Stimulated activated naive CD8-positive, alpha-beta T cell treated with anti-CD3 and anti-CD28 coated beads, Interleukin-15, Interleukin-2, amounts not matched to agents 100 U/mL and 50 U/mL, for 24 hours (primary cell): ENCODE measurements around the gene PLEKHG2.
A peak's percentile ranks its signal among the peaks of the same experiment; 100 is the strongest.

Experiments used
- ATAC-seq: fragments of 150-1000 bp; cut with Tn5 transposase; one replicate; pipeline ENCODE4 v1.10.0; 2021
- DNase-seq: peaks from one replicate; pipeline ENCODE4 v3.0.0; 2021

Gene PLEKHG2

DNA sequence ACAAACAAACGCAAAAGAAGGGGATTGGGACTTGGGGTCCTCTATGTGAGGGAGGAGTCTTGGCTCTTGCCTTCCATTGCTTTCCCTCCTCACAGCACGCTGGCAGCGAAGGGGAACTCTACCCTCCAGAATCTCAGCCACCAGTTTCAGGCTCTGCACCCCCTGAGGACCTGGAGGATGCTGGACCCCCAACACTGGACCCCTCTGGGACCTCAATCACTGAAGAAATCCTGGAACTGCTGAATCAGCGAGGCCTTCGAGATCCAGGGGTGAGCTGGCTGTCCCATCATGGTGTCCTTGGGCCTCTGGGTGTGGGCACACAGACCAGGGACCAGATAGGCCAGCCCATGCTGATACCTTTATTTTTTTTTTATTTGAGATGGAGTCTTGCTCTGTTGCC lies 9.6 kb downstream of the PLEKHG2 start:
- ATAC-seq (no peak), DNase-seq (no peak)

DNA sequence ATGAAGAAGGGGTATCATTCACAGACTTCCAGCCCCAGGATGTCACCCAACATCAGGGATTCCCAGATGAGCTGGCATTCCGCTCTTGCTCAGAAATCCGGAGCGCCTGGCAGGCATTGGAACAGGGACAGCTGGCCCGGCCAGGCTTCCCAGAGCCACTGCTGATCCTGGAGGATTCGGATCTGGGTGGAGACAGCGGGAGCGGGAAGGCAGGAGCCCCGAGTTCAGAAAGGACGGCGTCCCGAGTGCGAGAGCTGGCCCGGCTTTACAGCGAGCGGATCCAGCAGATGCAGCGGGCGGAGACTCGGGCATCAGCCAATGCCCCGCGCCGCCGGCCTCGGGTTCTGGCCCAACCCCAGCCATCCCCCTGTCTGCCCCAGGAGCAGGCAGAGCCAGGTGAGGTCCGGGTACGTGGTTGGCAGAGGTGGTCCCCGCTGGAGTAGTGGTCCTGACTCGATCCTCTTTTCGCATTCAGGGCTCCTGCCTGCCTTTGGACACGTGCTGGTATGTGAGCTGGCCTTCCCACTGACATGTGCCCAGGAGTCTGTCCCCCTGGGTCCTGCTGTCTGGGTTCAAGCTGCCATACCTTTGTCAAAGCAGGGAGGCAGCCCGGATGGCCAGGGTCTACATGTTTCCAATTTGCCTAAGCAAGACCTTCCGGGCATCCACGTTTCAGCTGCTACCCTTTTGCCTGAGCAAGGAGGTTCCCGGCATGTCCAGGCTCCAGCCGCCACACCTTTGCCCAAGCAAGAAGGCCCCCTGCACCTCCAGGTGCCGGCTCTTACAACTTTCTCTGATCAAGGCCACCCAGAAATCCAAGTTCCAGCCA lies 11.0 kb downstream of the PLEKHG2 start:
- DNase-seq = no peak
- ATAC-seq = no peak

DNA sequence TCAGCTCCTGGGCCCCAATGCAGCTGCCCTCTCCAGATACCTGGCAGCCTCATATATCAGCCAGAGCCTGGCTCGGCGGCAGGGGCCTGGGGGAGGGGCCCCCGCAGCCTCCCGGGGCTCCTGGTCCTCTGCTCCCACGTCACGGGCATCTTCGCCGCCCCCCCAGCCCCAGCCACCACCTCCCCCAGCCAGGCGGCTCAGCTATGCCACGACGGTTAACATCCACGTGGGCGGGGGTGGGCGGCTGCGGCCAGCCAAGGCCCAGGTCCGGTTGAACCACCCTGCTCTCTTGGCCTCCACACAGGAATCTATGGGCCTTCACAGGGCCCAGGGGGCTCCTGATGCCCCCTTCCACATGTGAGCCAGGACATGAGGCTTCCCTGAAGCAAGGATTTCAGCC lies 12.5 kb downstream of the PLEKHG2 start:
- ATAC-seq (no peak), DNase-seq (no peak)

DNA sequence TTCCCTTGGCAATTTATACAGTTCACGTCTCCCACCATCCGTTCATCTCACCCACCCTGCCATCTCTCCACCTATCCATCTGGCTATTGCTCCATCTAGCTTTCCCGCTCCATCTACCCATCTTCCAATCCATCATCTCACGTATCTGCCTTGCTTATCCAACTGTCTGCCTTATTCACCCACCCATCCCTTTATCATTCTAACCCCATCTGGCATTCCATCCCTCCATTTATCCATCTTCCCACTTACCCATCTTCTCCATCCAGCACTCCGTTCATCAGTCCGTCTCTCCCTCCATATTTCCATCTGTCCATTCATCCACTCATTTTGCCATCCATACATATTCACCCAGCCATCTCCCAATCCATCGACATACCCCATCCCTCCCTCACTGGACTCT lies 13.3 kb downstream of the PLEKHG2 start:
- no peak for DNase-seq
- ATAC-seq = no peak

DNA sequence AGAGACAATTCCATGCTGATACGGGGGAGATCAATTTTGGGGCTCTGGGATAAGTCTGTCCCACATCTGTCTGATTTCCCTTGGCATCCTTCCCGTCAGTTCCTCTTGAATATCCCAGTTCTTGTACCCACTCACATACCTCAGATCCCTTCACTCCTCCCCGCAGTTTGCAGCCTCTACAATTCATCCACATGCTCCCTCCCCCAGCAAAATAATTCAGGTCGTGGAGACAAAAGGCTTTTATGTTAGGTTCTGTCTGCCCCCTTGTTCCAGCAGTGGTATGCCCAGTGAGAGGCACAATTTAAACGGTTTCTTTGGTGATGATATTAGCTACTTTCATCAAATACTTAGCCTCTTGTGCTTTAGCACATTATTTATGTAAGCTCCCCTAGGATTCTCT lies 13.7 kb downstream of the PLEKHG2 start:
- DNase-seq (no peak), ATAC-seq (no peak)

GRCh38 chr19:39427707-39428106 lies 15.2 kb downstream of the PLEKHG2 start:
- DNase-seq = no peak
- ATAC-seq = no peak

DNA sequence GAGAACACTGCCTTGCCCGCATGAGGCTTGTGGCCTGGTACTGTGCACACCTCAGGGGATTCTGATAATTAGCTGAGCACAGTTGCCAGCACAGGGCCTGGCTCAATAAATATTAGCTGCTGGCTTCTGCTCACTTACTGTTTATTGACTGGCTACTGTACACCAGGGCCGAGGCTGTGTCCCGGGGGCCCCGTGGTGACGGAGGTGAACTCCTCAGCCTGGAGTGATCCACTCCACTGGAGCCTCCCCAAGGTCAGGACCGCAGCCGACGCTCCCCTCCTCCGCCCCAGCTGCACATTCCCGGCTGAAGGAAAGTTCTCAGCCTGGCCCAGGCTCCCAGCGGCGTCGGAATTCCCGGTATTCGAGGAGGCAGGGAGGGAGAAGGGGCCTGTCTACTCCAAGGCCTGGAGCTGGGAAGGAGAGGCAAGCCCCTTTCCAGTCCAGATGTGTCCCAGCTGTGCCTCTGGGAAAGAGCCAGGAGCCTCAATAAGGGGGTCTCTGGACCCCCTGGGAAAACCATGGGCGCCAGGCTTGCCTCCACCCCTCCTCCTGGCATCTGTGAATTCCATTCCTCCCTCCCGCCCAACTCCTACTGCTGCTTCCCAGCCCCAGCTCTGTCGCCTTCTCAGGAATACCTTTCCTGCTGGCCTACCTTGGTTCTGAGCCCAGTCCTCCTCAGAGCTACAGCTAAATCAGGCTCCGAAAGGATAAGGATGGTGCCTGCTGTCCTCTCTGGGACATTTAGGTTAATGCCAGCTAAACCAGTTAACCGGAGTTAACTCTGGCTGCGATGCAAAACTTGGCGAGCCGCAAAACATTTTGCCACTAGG lies 16.0 kb downstream of the PLEKHG2 start:
- no peak for ATAC-seq
- DNase-seq = no peak

GRCh38 chr19:39430675-39431593 lies 18.5 kb downstream of the PLEKHG2 start:
- ATAC-seq (peak; percentile 77), DNase-seq (peak; percentile 63)

DNA sequence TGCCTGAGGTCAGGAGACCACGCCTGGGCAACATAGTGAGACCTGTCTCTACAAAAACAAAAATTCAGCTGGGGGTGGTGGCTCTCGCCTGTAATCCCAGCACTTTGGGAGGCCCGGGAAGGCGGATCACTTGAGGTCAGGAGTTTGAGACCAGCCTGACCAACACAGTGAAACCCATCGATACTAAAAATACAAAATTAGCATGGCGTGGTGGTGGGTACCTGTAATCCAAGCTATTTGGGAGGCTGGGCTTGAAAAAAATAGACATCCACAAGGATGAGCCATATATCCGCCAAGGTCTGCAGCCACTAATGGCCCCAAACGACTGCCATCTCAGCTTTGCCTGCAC lies 20.2 kb downstream of the PLEKHG2 start:
- no peak for ATAC-seq
- no peak for DNase-seq

GRCh38 chr19:39433480-39434079 lies 21.1 kb downstream of the PLEKHG2 start:
- DNase-seq (no peak), ATAC-seq (no peak)

DNA sequence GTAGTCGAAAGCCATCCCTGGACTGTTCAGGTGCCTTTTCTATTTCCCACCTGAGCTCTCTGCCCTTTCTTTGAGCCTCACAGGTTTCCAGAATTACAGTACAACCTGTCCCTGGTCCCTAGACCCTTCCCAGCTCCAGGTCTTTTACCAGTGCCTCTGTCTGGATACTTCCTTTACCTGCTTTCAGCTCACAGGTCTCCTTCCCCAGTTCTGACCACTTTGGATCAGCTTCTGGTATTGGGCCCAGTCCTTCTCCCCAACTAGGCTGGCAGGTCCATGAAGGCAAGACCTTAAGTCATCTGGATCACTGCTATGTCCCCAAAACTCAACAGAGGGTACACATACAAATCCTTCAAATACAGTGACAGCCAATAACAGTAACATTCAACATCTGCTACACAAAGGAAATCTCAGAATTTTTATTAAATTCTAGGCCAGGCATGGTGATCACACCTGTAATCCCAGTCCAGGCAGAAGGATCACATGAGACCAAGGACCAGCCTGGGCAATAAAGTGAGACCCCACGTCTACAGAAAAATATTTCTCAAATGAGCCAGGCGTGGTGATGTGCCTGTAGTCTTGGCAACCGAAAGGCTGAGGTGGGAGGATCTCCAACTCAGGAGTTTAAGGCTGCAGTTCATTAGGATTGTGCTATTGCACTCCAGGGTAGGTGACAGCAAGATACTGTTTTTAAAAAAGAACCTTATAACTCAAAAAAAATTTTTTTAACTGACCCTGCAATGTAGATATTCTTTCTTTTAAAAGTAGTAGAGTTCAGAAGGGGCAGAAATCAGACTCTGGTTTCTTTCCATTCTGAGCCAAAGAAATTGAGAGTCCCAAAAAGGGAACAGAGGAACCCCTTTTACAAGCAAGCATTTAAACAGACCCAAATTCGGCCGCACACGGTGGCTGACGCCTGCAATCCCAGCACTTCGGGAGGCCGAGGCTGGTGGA lies 21.9 kb downstream of the PLEKHG2 start:
- DNase-seq (no peak), ATAC-seq (no peak)

GRCh38 chr19:39435499-39436349 lies 23.3 kb downstream of the PLEKHG2 start, which contains the start of gene RPS16:
RPS16 (minus strand) TSS chr19:39435949; CDS start chr19:39435895, 54 bp downstream.
- DNase-seq (peak; percentile 100), ATAC-seq (peak; percentile 95)

DNA sequence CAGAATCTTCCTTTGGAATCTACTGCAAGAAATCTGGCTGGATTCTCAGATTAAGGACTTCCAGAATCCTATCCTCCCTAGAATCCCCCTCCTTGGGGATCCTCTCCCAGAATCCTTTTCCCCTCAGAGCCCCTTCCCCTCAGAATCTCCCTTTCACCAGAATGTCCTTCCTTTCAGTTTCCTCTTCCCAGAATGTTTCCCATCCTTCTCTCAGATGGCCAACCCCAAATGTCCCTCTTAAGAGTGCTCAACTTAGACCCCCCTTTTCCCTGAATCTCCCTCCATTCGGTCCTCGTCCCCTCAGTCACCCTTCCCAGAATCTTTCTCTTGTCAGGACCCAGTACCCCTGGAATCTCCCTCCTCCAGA lies 23.9 kb downstream of the PLEKHG2 start:
- no peak for DNase-seq
- no peak for ATAC-seq

DNA sequence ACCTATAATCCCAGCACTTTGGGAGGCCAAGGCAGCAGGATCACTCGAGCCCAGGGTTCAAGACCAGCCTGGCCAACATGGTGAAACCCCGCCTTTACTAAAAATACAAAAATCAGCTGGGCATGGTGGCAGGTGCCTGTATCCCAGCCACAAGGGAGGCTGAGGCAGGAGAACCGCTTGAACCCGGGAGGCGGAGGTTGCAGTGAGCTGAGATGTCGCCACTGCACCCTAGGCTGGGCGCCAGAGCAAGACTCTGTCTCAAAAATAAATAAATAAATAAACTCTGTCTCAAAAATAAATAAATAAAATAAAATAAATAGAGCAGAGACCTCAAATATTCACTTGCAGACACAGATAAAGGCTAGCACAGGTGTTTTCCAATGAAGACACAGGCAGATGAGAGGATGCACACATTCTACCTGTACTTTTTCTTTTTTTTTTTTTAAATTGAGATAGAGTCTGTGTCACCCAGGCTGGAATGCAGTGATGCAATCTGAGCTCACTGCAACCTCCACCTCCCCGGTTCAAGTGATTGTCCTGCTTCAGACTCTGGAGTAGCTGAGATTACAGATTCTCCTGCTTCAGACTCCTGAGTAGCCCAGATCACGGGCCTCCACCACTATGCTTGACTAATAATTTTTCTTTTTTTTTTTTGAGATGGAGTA lies 25.9 kb downstream of the PLEKHG2 start:
- ATAC-seq = no peak
- no peak for DNase-seq

- DNase-seq = no peak
- ATAC-seq = no peak
Observed at GRCh38 chr19:39444598-39445195, 32.2 kb downstream of the PLEKHG2 start.

- ATAC-seq (peak; percentile 93), DNase-seq (peak; percentile 96)
Observed at GRCh38 chr19:39445196-39446111, 33.0 kb downstream of the PLEKHG2 start, which contains the start of gene SUPT5H. SUPT5H (plus strand) TSS chr19:39445582; CDS start chr19:39445891, 309 bp downstream.

DNA sequence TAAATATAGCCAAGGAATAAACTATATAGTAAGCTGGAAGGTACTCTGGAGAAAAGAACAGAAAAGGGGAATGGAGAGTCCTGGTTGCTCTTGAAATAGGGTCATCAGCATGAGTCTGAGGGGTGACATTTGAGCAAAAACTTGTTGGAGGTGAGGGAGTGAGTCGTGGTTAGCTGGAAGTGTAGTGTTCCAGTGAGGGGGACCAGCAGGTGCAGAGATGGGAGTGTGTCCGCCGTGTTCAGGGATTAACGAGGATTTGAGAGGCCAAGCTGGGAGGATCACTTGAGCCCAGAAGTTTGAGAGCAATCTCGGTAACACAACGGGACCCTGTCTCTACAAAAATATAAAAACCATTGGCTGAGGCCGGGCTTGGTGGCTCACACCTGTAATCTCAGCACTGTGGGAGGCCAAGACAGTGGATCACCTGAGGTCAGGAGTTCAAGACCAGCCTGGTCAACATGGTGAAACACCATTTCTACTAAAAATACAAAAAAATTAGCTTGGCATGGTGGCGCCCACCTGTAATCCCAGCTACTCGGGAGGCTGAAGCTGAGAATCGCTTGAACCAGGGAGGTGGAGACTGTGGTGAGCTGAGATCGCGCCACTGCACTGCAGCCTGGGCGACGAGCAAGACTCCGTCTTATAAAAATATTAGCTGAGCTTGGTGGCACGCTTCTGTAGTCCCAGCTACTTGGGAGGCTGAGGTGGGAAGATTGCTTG lies 34.1 kb downstream of the PLEKHG2 start:
- ATAC-seq = no peak
- no peak for DNase-seq
